Stimulated activated CD8-positive, alpha-beta memory T cell treated with anti-CD3 and anti-CD28 coated beads, Interleukin-7, amount 100 ng/mL, for 48 hours (primary cell): ENCODE data around the gene XYLT2.
"Not testable (repeated sequence)": the region's sequence is repeated elsewhere in the genome, so short reads cannot be mapped to it uniquely, and the experiment has no call there.

Experiments used
- DNase-seq, 2 donors: peaks; one replicate each; pipeline ENCODE4 v3.0.0-alpha.2; 2020; ENCODE audit warnings: low read depth in 1 of 2; ENCODE audit errors: extremely low read depth in 1 of 2

The XYLT2 gene

GRCh38 chr17:50319306-50320004 is 26.5 kb upstream of the XYLT2 start:
- no peak for DNase-seq

- no peak for DNase-seq
Observed at GRCh38 chr17:50322271-50322670, 23.7 kb upstream of the XYLT2 start.

GRCh38 chr17:50323060-50323459 is 22.9 kb upstream of the XYLT2 start:
- no peak for DNase-seq

GRCh38 chr17:50325906-50326305 is 20.0 kb upstream of the XYLT2 start:
- DNase-seq = no peak

- no peak for DNase-seq
Observed at GRCh38 chr17:50326831-50327364, 19.0 kb upstream of the XYLT2 start.

- no peak for DNase-seq
Observed at GRCh38 chr17:50328363-50329325, 17.3 kb upstream of the XYLT2 start.

- no peak for DNase-seq
Observed at GRCh38 chr17:50329716-50330115, 16.2 kb upstream of the XYLT2 start.

GRCh38 chr17:50330151-50330775 is 15.7 kb upstream of the XYLT2 start:
- DNase-seq = no peak

- peak in 1 of 2 donors; percentile 55 for DNase-seq
Observed at GRCh38 chr17:50331085-50331791, 14.7 kb upstream of the XYLT2 start.

- DNase-seq = no peak
Observed at GRCh38 chr17:50332196-50332595, 13.7 kb upstream of the XYLT2 start.

GRCh38 chr17:50333291-50334057 is 12.5 kb upstream of the XYLT2 start:
- DNase-seq = not testable (repeated sequence)

GRCh38 chr17:50337956-50338355 is 8.0 kb upstream of the XYLT2 start:
- DNase-seq = no peak

GRCh38 chr17:50338645-50339044 is 7.3 kb upstream of the XYLT2 start:
- DNase-seq = no peak

GRCh38 chr17:50339381-50339780 is 6.5 kb upstream of the XYLT2 start:
- DNase-seq = no peak

GRCh38 chr17:50344731-50345365 is 1.1 kb upstream of the XYLT2 start:
- no peak for DNase-seq

- no peak for DNase-seq
Observed at GRCh38 chr17:50346313-50347116, 589 bp downstream of the XYLT2 start.

- no peak for DNase-seq
Observed at GRCh38 chr17:50347117-50347893, 1.4 kb downstream of the XYLT2 start.

- DNase-seq = no peak
Observed at GRCh38 chr17:50347894-50348291, 2.0 kb downstream of the XYLT2 start.
